ENCODE data around the gene RPS6KB2.
"Not testable (repeated sequence)": the region's sequence is repeated elsewhere in the genome, so short reads cannot be mapped to it uniquely, and the experiment has no call there.

Gene RPS6KB2

GRCh38 chr11:67410984-67411784 lies 17.1 kb upstream of the RPS6KB2 start:
- DNase-seq: no peak

- peak in 1 of 14 donors; percentile 33 for DNase-seq
Observed at GRCh38 chr11:67411785-67412152, 16.5 kb upstream of the RPS6KB2 start.

DNA sequence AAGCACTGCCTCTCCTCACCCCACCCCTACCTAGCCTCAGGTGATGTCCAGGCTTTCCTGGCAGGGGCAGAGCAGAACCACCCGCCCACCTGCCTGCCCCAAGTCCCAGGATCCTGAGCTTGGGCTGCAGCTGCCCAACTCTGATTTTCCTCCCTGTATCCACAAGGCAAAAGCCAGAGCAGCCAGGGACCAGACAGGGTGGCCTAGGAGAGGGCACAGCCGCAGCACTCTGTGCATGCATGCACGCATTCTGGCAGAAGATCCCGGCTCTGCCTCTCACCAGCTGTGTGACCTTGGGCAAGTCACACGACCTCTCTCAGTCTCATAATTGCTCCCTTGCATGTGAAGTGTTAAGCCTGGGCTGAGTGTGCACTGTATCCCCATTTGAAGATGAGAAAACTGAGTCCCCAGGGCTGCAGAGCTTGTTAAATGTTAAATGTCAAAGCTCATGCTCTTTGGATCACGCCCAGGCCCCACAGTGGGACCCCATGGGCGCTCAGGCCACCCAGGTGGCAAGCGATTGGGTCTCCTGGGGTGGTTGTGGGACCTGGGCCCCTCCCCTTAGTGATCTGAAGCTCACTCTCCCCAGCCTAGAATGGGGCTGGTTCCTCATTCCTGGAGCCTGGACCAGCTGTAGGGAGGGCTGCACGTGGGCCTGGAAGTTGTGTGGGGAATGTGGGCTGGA lies 15.7 kb upstream of the RPS6KB2 start:
- DNase-seq: no peak

GRCh38 chr11:67413266-67413849 lies 14.9 kb upstream of the RPS6KB2 start:
- DNase-seq: peak in 2 of 14 donors; percentile 18 to 43

DNA sequence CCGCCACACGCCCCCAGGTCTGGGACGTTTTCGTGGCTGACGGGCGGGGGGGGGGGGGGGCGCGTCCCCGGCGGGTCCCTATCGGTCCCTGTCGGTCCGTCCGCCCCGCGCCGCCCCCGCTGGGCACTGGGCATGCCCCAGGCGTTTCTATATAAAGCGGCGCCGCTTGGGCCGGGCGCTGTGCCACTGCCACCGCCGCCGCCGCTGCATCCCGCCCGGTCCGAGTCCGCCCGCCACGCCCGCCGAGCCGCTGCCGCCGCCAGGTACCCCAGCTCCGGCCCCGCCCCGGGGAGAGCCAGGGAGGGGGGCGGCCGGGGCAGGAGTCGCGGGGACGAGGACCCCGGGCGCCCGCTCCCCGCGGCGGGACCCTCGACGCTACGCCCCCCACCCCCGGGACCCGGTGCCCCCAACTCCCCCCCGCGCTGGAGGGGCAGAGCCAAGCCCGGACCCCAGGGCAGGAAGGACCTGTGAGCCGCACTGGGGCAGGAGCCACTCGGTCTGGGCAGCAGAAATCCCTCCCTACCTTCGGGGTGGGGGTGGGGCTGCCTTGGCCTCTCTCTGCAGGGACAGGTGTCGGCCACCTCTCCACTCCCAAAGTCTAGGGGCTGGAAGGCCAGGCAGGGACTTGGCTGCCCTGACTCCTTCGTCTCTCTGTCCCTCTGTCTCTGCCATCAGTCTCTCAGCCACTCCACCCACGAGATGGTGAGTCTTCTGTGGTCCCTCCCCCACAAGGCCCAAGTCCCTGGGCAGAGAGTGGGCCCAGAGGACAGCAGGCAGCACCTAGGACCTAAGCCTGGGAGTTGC lies 12.6 kb upstream of the RPS6KB2 start, which contains the start of gene CARNS1:
Gene CARNS1, plus strand, starts transcription at position 178 of the 804 bp plus-strand sequence. Its CDS starts 522 bp downstream, at position 700.
- peak in 5 of 14 donors; percentile 35 to 80 (median 76) for DNase-seq

DNA sequence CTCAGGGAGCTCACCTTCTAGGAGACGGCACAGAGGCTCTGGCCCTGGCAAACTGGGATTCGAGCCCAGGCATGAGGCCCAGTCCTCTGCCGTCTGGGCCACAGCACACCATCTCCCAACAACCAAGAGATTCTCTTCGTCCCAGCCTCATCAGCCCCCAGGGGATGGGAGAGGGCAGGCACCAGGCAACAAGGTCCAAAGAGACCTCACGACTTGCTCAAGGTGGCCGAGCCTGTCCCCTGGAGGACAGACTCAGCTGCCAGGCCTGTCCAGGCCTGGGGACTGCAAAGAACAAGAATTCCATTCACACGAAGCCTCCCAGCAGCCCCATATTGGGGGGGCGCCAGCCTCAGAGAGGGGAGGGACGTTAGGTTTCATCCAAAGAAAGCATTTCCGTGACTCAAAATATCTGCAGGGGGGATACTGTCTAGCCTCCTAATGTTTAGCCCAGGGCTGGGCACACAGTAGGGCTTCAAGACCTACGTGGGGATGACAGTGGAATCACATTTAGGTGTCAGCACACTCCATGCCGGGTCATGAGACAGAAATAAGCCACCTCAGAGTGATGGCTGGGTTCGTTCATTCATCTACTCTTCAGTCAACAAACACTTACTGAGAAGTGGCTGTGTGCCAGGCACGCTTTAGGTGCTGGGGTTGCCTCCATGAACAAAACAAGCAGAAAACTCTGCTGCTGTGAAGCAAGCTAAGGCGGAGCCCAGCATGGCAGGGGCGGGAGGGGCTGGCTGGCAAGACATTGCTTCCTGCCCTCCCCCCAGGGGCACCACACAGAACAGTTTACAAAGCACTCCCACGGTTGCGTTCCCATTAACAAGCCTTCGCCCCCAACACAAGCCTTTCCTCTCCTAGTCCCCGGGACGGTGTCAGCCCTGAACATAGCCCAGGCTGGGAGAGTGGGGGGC lies 11.6 kb upstream of the RPS6KB2 start:
- peak in 5 of 14 donors; percentile 18 to 46 (median 32) for DNase-seq

- DNase-seq: no peak
Observed at GRCh38 chr11:67417425-67417824, 10.9 kb upstream of the RPS6KB2 start.

DNA sequence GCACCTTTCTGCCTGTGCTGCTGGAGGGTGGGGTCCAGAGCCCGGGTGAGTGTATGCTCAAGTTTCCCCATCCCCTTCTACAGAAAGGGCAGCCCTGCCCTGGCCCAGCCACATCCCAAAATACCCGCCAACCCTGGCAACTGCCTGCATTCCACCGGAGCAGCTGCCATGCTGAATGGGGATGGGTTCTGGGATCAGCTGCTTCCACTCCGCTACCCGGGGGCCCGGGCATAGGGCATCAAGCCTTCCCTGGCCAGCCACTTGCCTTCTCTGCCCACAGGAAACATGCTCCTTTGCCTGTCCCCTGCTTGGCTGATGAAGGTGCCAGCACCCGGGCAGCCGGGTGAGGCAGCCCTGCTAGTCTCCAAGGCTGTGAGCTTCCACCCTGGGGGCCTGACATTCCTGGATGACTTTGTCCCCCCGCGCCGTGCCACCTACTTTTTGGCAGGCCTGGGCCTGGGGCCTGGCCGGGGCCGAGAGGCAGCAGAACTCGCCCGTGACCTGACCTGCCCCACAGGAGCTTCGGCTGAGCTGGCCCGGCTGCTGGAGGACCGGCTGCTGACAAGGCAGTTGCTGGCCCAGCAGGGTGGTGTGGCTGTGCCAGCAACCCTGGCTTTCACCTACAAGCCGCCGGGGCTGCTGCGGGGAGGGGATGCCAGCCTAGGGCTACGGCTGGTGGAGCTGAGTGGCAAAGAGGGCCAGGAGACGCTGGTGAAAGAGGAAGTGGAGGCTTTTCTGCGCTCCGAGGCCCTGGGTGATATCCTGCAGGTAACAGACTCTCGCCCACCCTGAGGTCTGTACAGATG lies 9.6 kb upstream of the RPS6KB2 start:
- peak in 5 of 14 donors; percentile 45 to 83 (median 58) for DNase-seq

GRCh38 chr11:67419325-67420049 lies 8.8 kb upstream of the RPS6KB2 start:
- no peak for DNase-seq

DNA sequence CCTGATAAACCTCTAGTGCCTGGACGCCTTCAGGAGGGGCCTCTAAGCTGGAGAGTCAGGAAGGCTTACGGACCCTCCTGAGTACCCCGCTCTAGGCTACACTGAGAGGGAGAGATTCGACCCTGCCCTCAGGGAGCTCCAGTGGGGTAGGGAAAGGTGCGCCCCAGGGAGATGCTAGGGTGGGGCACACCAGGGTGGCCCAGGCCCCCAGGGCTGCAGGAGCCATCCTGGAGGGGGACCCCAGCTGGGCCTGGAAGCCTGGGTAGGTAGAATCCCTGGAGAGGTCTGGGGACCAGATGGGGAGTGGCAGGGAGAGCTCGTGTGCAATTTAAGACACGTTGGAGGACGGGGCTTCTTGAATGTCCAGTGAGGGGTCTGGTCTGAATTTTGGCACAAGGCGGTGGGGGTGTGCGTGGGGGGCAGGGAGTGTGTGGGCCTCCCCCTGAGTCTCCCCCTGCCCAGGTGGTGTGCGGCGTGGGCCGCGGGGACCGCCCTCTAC lies 8.1 kb upstream of the RPS6KB2 start:
- DNase-seq: no peak

DNA sequence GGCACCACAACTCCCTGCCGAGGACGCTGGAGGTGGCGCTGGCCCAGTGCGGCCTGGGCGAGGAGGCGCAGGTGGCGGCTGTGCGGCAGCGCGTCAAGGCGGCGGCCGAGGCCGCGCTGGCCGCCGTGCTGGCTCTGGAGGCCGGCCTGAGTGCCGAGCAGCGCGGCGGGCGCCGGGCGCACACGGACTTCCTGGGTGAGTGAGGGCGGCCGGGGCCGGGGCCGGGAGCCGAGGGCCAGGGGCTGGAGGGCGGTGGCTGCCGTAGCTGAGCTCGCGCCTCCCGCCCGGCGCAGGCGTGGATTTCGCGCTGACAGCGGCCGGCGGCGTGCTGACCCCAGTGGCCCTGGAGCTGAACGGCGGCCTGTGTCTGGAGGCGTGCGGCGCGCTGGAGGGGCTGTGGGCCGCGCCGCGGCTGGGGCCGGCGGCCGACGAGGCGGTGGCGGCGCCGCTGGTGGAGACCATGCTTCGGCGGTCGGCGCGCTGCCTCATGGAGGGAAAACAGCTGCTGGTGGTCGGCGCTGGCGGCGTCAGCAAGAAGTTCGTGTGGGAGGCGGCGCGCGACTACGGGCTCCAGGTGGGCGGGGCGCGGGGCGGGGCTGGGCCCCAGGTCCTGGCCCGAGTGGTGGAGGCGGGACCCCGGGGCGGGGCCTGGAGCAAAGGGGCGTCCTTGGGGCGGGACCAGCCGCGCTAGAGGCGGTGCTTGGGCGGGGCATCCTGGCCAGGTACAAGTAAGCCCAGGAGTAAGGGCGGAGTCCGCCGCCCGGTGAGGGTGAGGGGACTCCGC lies 7.5 kb upstream of the RPS6KB2 start:
- DNase-seq: peak; percentile 35 to 91 (median 79)

- DNase-seq: no peak
Observed at GRCh38 chr11:67421430-67422031, 6.8 kb upstream of the RPS6KB2 start.

DNA sequence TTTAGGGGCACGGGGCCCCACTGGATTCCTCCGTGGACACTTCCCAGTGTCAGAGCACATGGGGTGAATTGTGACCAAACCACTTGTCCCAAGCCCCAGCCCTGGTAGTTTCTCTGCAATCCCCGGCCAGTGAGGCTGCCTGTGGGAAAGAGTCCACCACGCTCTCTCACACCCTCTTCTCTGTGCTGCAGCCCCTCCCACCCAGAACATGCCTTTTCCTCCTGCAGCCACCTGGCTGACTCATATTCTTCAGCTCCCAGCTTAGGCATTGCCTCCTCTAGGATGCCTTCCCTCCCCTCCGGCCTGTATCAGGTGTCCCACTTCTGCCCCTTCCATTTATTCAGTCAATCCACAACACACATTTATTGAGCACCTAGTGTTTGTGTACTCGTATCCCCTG lies 5.4 kb upstream of the RPS6KB2 start:
- no peak for DNase-seq

DNA sequence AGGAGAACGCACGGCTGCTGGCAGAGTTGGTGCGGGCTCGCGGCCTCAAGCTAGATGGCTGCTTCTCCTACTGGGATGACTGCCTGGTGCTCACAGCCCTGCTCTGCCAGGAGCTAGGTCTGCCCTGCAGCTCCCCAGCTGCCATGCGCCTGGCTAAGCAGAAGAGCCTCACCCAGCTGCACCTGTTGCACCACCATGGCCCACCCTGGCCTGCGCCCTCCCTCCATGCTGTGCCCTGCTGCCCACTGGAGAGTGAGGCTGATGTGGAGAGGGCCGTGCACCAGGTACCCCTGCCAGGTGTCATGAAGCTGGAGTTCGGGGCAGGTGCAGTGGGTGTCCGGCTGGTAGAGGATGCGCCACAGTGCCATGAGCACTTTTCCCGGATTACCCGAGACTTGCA lies 4.8 kb upstream of the RPS6KB2 start:
- no peak for DNase-seq

DNA sequence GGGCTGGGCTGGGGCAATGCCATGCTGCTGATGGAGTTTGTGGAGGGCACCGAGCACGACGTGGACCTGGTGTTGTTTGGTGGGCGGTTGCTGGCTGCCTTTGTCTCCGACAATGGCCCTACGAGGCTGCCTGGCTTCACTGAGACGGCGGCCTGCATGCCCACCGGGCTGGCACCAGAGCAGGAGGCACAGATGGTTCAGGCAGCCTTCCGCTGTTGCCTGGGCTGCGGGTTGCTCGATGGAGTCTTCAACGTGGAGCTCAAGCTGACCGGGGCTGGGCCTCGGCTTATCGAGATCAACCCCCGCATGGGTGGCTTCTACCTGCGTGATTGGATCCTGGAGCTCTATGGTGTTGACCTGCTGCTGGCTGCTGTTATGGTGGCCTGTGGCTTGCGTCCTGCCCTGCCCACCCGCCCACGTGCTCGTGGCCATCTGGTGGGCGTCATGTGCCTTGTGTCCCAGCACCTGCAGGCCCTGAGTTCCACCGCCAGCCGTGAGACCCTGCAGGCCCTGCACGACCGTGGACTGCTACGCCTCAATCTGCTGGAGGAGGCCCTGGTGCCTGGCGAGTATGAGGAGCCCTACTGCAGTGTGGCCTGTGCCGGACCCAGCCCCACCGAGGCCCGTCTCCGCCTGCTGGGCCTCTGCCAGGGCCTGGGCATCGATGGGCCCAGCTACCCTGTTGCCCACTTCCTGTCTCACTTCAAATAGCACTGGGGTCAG lies 4.2 kb upstream of the RPS6KB2 start:
- no peak for DNase-seq

- not testable (repeated sequence) for DNase-seq
Observed at GRCh38 chr11:67427364-67427859, 882 bp upstream of the RPS6KB2 start.

DNA sequence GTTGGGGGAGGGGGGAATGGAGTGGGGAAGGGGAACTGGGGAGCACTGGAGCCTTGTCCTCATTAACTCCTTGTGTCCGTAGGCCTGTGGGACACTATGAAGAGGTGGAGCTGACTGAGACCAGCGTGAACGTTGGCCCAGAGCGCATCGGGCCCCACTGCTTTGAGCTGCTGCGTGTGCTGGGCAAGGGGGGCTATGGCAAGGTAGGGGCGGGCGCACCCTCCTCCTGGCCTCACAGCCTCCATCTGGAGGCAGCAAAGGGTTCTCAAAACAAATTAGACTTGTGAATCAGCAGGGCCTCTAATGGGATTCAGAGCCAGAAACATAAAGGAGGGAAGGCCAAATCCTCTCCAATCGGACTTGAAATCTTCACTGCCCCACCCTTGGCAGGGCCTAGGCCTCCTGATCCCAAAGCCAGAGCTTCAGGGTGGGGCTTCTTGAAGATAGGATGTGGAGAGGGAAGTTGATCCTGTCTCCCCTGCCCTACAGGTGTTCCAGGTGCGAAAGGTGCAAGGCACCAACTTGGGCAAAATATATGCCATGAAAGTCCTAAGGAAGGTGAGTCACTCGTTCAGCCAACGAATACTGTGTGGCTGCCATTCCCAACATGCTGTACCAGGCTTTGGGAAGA lies 859 bp downstream of the RPS6KB2 start:
- no peak for DNase-seq

Measured in C1 segment of cervical spinal cord (tissue), 14 donors.